Peyer's patch (tissue), 4 donors: ENCODE data around the gene EXOSC7. TPM values are rescaled to one million over a fixed set of nuclear protein-coding genes. Genes with fewer than 3 reads are reported as not detected.

Source experiments
- DNase-seq, 3 donors: peaks; one replicate each; pipeline ENCODE4 v3.0.0-alpha.2; 2017 to 2019
- H3K27ac ChIP-seq, 4 donors: fragments of 200-600 bp; sonication (generic); one replicate each; pipeline ENCODE4 v1.5.1; 2016 to 2019
- H3K27me3 ChIP-seq, 2 donors: fragments of 200-600 bp; sonication (generic); one replicate each; pipeline ENCODE4 v1.5.1; 2019
- H3K36me3 ChIP-seq, 3 donors: fragments of 200-600 bp; sonication (generic); one replicate each; pipeline ENCODE4 v1.5.1; 2016 to 2019
- H3K4me1 ChIP-seq, 4 donors: fragments of 200-600 bp; sonication (generic); one replicate each; pipeline ENCODE4 v1.5.1; 2016 to 2019
- H3K4me3 ChIP-seq, 4 donors: fragments of 200-600 bp; sonication (generic); 1 replicate in 3 of 4; 2 replicates in 1 of 4; pipeline ENCODE4 v1.5.1; 2016 to 2019; ENCODE audit warnings: mild to moderate bottlenecking in 1 of 4
- H3K9me3 ChIP-seq, 4 donors: fragments of 200-600 bp; sonication (generic); one replicate each; pipeline ENCODE4 v1.5.1; 2016 to 2019; ENCODE audit warnings: mild to moderate bottlenecking in 1 of 4
- POLR2A ChIP-seq, 2 donors: fragments of 450-650 bp; IDR thresholded peaks; one replicate each; pipeline ENCODE4 v1.5.1; 2017; ENCODE audit warnings: antibody characterized with exemption in 2 of 2, mild to moderate bottlenecking in 2 of 2, moderate library complexity in 2 of 2
- total RNA-seq, 4 donors: library from RNA; depleted of rRNA; stranded (reverse); fragments of >200 nt; gene quantifications; one replicate each; pipeline ENCODE4 v1.1.0, GENCODE V29; 2016
- TF ChIP-seq, protein P1 (sequence below), 6 experiments: fragments of 450-650 bp in 4 of 6; fragments of 200-600 bp in 2 of 6; sonication (generic) in 1 of 6; IDR thresholded peaks; one replicate each; pipeline ENCODE4 v1.5.1; 2017 to 2019; ENCODE audit warnings: antibody characterized with exemption in 6 of 6, mild to moderate bottlenecking in 3 of 6, moderate library complexity in 1 of 6

Gene EXOSC7
- total RNA-seq, 4 donors from 2014 or later: 19.8 to 66.0 (median 28.6) TPM

DNA sequence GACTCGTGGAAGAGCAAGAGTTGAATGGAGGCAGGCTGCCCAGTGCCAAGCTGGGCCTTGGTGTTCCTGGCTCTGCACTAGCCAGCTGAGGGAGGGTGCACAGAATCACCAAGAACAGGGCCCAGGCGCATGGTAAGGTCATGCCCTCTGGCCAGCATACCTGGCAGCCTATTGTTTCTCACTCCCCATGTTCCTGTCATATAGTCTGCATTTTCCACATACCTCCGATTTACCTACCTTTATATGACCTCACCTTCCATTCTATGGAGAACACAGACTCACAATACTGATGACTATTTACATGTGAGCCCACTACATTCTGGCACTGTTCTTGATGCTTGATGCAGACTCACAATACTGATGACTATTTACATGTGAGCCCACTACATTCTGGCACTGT lies 55.5 kb downstream of the EXOSC7 start:
- no peak overlapping the region for H3K4me3 ChIP-seq
- no peaks in the 10 kb centered on the region for H3K9me3 ChIP-seq
- H3K4me1 ChIP-seq: peaks cover 0 to 13% (median 5%) of the 10 kb centered on the region in 4 donors
- no peak for DNase-seq
- H3K36me3 ChIP-seq: no peaks in the 10 kb centered on the region
- TF ChIP-seq, protein P1, sequence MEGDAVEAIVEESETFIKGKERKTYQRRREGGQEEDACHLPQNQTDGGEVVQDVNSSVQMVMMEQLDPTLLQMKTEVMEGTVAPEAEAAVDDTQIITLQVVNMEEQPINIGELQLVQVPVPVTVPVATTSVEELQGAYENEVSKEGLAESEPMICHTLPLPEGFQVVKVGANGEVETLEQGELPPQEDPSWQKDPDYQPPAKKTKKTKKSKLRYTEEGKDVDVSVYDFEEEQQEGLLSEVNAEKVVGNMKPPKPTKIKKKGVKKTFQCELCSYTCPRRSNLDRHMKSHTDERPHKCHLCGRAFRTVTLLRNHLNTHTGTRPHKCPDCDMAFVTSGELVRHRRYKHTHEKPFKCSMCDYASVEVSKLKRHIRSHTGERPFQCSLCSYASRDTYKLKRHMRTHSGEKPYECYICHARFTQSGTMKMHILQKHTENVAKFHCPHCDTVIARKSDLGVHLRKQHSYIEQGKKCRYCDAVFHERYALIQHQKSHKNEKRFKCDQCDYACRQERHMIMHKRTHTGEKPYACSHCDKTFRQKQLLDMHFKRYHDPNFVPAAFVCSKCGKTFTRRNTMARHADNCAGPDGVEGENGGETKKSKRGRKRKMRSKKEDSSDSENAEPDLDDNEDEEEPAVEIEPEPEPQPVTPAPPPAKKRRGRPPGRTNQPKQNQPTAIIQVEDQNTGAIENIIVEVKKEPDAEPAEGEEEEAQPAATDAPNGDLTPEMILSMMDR (IDR thresholded peaks at IDR 0.05): no peak
- no peak for TF ChIP-seq POLR2A (IDR thresholded peaks at IDR 0.05)
- no peaks in the 10 kb centered on the region for H3K27me3 ChIP-seq
- H3K27ac ChIP-seq: no peak overlapping the region

DNA sequence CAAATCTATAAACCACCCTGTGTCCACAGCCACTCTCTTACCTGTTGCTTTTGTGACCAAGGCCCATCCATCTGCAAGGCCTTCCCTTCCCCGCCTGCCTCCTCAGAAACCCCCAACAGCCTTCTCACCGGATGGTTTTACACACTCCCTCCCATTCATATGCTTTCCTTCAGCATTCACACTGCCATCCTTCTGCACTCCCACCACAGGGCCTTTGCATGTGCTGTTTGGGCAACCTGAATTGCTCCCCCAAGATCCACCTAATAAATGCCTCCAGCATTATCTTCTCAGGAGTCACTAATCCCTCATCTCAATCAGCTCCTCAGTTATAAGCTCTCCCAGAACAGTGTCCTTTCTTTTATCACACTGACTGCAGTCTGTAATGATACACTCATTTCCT lies 56.1 kb downstream of the EXOSC7 start:
- no peaks in the 10 kb centered on the region for H3K36me3 ChIP-seq
- TF ChIP-seq, protein P1 (IDR thresholded peaks at IDR 0.05): no peak
- no peak for TF ChIP-seq POLR2A (IDR thresholded peaks at IDR 0.05)
- H3K27me3 ChIP-seq: no peaks in the 10 kb centered on the region
- no peak overlapping the region for H3K27ac ChIP-seq
- H3K4me1 ChIP-seq: peaks cover 0 to 16% (median 5%) of the 10 kb centered on the region in 4 donors
- no peaks in the 10 kb centered on the region for H3K9me3 ChIP-seq
- H3K4me3 ChIP-seq: no peak overlapping the region
- DNase-seq: no peak

DNA sequence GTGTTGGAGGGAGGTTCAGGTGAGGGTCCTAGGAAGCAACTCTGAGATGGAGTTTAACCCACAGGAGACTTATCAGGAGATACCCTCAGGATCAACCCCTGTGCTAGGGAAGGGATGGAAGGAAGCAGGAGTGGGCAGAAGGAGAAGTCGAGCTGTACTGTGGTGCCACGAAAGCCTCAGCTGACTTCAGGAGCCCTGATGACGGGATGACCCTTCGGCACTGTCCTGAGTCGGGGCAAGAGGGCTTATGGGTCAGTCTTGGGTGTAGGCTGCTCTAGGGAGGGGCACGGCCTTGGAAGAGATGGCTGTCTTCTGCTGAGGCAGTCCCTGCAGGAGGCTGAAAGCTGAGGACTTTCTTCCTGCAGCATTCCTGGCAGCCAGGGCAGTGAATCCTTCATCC lies 57.7 kb downstream of the EXOSC7 start:
- no peaks in the 10 kb centered on the region for H3K27me3 ChIP-seq
- H3K36me3 ChIP-seq: no peaks in the 10 kb centered on the region
- peak overlapping the region in 1 of 4 donors; percentile 28 for H3K27ac ChIP-seq
- DNase-seq: no peak
- no peak for TF ChIP-seq POLR2A (IDR thresholded peaks at IDR 0.05)
- TF ChIP-seq, protein P1 (IDR thresholded peaks at IDR 0.05): no peak
- no peak overlapping the region for H3K4me3 ChIP-seq
- peaks cover 0 to 16% (median 5%) of the 10 kb centered on the region in 4 donors for H3K4me1 ChIP-seq
- no peaks in the 10 kb centered on the region for H3K9me3 ChIP-seq

DNA sequence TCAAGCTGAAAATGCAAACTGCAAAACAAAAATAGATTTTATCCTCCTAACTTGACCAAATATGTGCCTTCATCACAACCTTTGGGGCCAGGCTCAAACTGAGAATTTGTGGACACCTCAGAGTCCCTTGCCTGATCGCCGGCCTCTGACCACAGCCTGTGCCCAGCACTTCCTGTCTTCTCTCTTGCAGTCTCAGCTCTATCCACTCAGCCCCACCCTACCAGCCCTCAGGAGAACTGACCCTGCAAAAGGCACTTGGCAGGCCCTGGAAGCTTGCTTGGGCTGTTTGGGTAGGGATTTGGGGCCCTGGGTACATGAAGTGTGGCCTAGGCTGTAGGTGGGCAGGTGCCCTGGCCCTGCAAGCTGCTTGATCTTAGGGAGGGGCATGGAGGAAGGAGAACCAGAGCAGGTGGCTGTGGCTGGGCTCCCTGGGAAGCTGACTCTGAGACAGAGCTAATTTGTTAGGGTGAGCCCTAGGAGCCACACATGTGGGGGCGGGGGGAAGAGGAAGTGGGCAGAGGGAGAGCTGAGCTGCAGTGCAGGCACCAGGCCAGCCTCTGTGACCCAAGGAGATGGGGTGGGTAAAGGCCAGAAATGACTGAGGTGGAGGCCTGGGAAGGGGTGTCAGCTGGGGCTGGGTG lies 58.7 kb downstream of the EXOSC7 start:
- H3K9me3 ChIP-seq: no peaks in the 10 kb centered on the region
- H3K36me3 ChIP-seq: no peaks in the 10 kb centered on the region
- no peaks in the 10 kb centered on the region for H3K27me3 ChIP-seq
- peak in 2 of 3 donors; percentile 57 to 72 for DNase-seq
- TF ChIP-seq, protein P1 (IDR thresholded peaks at IDR 0.05): no peak
- no peak for TF ChIP-seq POLR2A (IDR thresholded peaks at IDR 0.05)
- peaks cover 0 to 16% (median 5%) of the 10 kb centered on the region in 4 donors for H3K4me1 ChIP-seq
- peak overlapping the region in 2 of 4 donors; percentile 19 to 41 for H3K27ac ChIP-seq
- H3K4me3 ChIP-seq: no peak overlapping the region

DNA sequence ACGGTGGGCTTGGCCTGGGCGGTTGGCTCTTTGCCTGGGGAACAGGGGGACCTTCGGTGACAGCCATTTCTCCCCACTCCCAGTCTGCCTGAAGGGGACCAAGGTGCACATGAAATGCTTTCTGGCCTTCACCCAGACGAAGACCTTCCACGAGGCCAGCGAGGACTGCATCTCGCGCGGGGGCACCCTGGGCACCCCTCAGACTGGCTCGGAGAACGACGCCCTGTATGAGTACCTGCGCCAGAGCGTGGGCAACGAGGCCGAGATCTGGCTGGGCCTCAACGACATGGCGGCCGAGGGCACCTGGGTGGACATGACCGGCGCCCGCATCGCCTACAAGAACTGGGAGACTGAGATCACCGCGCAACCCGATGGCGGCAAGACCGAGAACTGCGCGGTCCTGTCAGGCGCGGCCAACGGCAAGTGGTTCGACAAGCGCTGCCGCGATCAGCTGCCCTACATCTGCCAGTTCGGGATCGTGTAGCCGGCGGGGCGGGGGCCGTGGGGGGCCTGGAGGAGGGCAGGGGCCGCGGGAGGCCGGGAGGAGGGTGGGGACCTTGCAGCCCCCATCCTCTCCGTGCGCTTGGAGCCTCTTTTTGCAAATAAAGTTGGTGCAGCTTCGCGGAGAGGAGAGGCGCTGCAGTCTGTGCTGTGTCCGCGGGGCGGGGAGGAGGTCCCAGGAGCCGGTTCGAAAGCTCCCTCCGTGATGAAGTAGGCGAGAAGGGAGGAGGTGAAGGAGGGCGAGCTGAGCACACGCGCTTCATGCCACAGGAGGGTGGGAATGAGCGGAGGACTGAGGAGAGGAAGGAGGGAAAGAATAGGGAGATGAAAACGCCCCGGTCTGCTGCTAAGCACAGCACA lies 59.6 kb downstream of the EXOSC7 start:
- TF ChIP-seq, protein P1 (IDR thresholded peaks at IDR 0.05): no peak
- no peak for TF ChIP-seq POLR2A (IDR thresholded peaks at IDR 0.05)
- H3K9me3 ChIP-seq: no peaks in the 10 kb centered on the region
- peak in 1 of 3 donors; percentile 59 for DNase-seq
- peaks cover 0 to 16% (median 5%) of the 10 kb centered on the region in 4 donors for H3K4me1 ChIP-seq
- peak overlapping the region; percentile 7 to 42 (median 22) for H3K4me3 ChIP-seq
- peak overlapping the region in 2 of 4 donors; percentile 19 to 41 for H3K27ac ChIP-seq
- H3K36me3 ChIP-seq: no peaks in the 10 kb centered on the region
- H3K27me3 ChIP-seq: no peaks in the 10 kb centered on the region
